Measurements from ENCODE around the gene CEACAM7. TPM values are rescaled to one million over a fixed set of nuclear protein-coding genes. Genes with fewer than 3 reads are reported as not detected.

CEACAM7 gene
- total and polyA plus RNA-seq, 11 donors: 0.12 to 0.26 TPM; not detected in 9

DNA sequence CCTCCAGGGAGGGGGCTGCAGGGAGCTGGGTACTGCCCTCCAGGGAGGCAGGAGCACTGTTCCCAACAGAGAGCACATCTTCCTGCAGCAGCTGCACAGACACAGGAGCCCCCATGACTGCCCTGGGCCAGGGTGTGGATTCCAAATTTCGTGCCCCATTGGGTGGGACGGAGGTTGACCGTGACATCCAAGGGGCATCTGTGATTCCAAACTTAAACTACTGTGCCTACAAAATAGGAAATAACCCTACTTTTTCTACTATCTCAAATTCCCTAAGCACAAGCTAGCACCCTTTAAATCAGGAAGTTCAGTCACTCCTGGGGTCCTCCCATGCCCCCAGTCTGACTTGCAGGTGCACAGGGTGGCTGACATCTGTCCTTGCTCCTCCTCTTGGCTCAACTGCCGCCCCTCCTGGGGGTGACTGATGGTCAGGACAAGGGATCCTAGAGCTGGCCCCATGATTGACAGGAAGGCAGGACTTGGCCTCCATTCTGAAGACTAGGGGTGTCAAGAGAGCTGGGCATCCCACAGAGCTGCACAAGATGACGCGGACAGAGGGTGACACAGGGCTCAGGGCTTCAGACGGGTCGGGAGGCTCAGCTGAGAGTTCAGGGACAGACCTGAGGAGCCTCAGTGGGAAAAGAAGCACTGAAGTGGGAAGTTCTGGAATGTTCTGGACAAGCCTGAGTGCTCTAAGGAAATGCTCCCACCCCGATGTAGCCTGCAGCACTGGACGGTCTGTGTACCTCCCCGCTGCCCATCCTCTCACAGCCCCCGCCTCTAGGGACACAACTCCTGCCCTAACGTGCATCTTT, 12.5 kb upstream of the CEACAM7 start:
- intact Hi-C loops (cut with DNase I): no loop called here

DNA sequence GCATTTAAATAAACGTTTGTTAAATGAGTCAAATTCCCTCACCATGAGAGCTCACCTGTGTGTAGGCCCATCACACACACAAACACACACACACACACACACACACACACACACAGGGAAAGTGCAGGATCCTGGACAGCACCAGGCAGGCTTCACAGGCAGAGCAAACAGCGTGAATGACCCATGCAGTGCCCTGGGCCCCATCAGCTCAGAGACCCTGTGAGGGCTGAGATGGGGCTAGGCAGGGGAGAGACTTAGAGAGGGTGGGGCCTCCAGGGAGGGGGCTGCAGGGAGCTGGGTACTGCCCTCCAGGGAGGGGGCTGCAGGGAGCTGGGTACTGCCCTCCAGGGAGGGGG, 11.9 kb upstream of the CEACAM7 start:
- TF ChIP-seq, protein P1, sequence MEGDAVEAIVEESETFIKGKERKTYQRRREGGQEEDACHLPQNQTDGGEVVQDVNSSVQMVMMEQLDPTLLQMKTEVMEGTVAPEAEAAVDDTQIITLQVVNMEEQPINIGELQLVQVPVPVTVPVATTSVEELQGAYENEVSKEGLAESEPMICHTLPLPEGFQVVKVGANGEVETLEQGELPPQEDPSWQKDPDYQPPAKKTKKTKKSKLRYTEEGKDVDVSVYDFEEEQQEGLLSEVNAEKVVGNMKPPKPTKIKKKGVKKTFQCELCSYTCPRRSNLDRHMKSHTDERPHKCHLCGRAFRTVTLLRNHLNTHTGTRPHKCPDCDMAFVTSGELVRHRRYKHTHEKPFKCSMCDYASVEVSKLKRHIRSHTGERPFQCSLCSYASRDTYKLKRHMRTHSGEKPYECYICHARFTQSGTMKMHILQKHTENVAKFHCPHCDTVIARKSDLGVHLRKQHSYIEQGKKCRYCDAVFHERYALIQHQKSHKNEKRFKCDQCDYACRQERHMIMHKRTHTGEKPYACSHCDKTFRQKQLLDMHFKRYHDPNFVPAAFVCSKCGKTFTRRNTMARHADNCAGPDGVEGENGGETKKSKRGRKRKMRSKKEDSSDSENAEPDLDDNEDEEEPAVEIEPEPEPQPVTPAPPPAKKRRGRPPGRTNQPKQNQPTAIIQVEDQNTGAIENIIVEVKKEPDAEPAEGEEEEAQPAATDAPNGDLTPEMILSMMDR (IDR thresholded peaks at IDR 0.05): no peak
- no peak for TF ChIP-seq POLR2A (IDR thresholded peaks at IDR 0.05)
- Histone ChIP-seq H3K27me3 (peaks cover 0 to 55% (median 10%) of the 10 kb centered on the region in 9 donors), H3K27ac (no peak overlapping the region), H3K36me3 (no peaks in the 10 kb centered on the region), H3K4me1 (no peaks in the 10 kb centered on the region), H3K4me3 (no peak overlapping the region), H3K9me3 (no peaks in the 10 kb centered on the region)
- 33 to 53% (median 50%) methylated on average over 2 of the region's 2 CpGs for WGBS, 4 donors
- DNase-seq (peak in 1 of 5 donors; percentile 14), ATAC-seq (no peak)
- intact Hi-C loops (cut with DNase I): no loop called here

More for the DNA sequence above, 12.5 kb upstream of the CEACAM7 start:
- Histone ChIP-seq H3K9me3 (no peaks in the 10 kb centered on the region), H3K27ac (no peak overlapping the region), H3K36me3 (no peaks in the 10 kb centered on the region), H3K4me3 (no peak overlapping the region), H3K27me3 (peaks cover 0 to 62% (median 15%) of the 10 kb centered on the region in 9 donors), H3K4me1 (no peaks in the 10 kb centered on the region)
- DNase-seq (peak in 1 of 5 donors; percentile 39), ATAC-seq (no peak)
- no peak for TF ChIP-seq POLR2A (IDR thresholded peaks at IDR 0.05)
- TF ChIP-seq, protein P1 (IDR thresholded peaks at IDR 0.05): no peak
- WGBS, 4 donors: 61 to 77% (median 71%) methylated on average over 11 to 13 of the region's 13 CpGs

DNA sequence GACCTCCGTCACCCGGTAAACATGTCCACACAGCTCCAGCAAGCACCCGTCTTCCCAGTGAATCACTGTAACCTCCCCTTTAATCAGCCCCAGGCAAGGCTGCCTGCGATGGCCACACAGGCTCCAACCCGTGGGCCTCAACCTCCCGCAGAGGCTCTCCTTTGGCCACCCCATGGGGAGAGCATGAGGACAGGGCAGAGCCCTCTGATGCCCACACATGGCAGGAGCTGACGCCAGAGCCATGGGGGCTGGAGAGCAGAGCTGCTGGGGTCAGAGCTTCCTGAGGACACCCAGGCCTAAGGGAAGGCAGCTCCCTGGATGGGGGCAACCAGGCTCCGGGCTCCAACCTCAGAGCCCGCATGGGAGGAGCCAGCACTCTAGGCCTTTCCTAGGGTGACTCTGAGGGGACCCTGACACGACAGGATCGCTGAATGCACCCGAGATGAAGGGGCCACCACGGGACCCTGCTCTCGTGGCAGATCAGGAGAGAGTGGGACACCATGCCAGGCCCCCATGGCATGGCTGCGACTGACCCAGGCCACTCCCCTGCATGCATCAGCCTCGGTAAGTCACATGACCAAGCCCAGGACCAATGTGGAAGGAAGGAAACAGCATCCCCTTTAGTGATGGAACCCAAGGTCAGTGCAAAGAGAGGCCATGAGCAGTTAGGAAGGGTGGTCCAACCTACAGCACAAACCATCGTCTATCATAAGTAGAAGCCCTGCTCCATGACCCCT, 11.3 kb upstream of the CEACAM7 start:
- ATAC-seq: no peak
- peak in 1 of 5 donors; percentile 40 for DNase-seq
- H3K27me3 ChIP-seq: peaks cover 0 to 52% (median 8%) of the 10 kb centered on the region in 9 donors
- intact Hi-C loops (cut with DNase I): no loop called here
- H3K36me3 ChIP-seq: no peaks in the 10 kb centered on the region
- no peak overlapping the region for H3K4me3 ChIP-seq
- TF ChIP-seq, protein P1 (IDR thresholded peaks at IDR 0.05): no peak
- TF ChIP-seq POLR2A (IDR thresholded peaks at IDR 0.05): no peak
- H3K9me3 ChIP-seq: no peaks in the 10 kb centered on the region
- H3K4me1 ChIP-seq: no peaks in the 10 kb centered on the region
- WGBS, 4 donors: 68 to 73% (median 71%) methylated on average over 11 to 17 of the region's 17 CpGs
- H3K27ac ChIP-seq: no peak overlapping the region

DNA sequence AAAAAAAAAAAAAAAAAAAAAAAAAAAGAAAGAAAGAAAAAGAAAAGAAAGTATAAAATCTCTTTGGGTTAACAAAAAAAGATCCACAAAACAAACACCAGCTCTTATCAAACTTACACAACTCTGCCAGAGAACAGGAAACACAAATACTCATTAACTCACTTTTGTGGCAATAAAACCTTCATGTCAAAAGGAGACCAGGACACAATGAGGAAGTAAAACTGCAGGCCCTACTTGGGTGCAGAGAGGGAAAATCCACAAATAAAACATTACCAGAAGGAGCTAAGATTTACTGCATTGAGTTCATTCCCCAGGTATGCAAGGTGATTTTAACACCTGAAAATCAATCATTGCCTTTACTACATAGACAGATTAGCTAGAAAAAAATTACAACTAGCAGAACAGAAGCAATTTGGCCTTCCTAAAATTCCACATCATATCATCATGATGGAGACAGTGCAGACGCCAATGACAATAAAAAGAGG, 10.7 kb upstream of the CEACAM7 start:
- H3K9me3 ChIP-seq: no peaks in the 10 kb centered on the region
- no peaks in the 10 kb centered on the region for H3K36me3 ChIP-seq
- no peak overlapping the region for H3K4me3 ChIP-seq
- TF ChIP-seq, protein P1 (IDR thresholded peaks at IDR 0.05): no peak
- no peak for TF ChIP-seq POLR2A (IDR thresholded peaks at IDR 0.05)
- DNase-seq: no peak
- WGBS, 4 donors: 60 to 70% (median 64%) methylated on average over 1 of the region's 1 CpG
- H3K27ac ChIP-seq: no peak overlapping the region
- peaks cover 0 to 46% (median 5%) of the 10 kb centered on the region in 9 donors for H3K27me3 ChIP-seq
- ATAC-seq: no peak
- no peaks in the 10 kb centered on the region for H3K4me1 ChIP-seq
- intact Hi-C loops (cut with DNase I): no loop called here

Measured in heart left ventricle (tissue), 16 donors.